ENCODE measurements around the gene LPAR5.
"Not testable (repeated sequence)": the region's sequence is repeated elsewhere in the genome, so short reads cannot be mapped to it uniquely, and the experiment has no call there.

The LPAR5 gene

GRCh38 chr12:6605421-6606330 lies 30.1 kb downstream of the LPAR5 start:
- DNase-seq, result no peak

DNA sequence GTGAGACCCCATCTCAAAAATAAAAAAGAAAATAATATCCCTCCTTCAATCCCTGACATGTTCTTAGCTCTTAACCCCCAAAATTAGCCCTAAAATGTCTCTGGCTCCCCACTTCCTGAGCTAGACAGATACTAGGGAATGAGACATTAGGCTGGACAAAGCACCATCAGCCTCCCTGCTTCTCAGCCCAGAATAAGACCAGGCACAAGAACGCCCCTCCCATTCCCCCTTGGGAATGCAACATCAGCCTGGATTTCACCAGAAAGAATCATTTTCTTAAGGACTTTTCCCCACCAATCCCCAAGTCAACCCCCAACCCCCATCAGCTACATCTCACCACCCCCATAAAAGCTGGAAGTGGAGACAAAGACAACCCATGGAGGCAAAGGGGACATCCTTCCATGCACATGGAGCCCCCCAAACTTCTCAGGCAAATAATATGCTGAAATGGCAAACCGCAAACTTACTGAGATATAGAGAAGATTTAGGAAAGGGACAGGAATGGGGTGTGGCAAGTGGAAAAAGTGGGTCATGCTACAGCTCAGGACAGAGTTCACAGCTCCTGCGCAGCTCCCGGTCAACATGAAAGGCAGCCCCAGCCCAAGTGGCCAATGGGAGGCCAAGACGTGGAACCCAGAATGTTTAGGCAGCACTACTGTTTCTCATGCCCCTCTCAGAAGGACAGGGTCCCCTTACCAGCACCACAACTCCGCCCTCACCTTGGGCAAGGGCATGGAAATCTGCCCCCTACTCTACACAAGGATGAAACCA lies 31.3 kb downstream of the LPAR5 start:
- no peak for DNase-seq

- DNase-seq, result peak; percentile 30
These were observed 32.6 kb downstream of the LPAR5 start for GRCh38 chr12:6603095-6603567.

GRCh38 chr12:6602526-6602925 lies 33.2 kb downstream of the LPAR5 start:
- DNase-seq, result no peak

DNA sequence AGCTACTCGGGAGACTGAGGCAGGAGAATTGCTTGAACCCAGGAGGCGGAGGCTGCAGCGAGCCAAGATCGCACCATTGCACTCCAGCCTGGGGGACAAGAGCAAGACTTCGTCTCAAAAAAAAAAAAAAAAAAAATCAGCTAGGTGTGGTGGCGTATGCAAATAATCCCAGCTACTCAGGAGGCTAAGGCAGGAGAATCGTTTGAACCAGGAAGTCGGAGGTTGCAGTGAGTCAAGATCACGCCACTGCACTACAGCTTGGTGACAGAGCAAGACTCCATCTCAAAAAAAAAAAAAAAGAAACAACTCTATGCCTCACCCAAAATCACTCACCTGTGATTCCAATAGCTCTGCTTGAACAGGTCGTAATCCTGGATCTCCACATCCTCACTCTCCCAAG lies 40.1 kb downstream of the LPAR5 start:
- DNase-seq, result not testable (repeated sequence)

- DNase-seq, result no peak
These were observed 43.7 kb downstream of the LPAR5 start for GRCh38 chr12:6592087-6592486.

GRCh38 chr12:6586569-6586968 lies 49.2 kb downstream of the LPAR5 start:
- not testable (repeated sequence) for DNase-seq

- no peak for DNase-seq
These were observed 51.5 kb downstream of the LPAR5 start for GRCh38 chr12:6584293-6584692.

DNA sequence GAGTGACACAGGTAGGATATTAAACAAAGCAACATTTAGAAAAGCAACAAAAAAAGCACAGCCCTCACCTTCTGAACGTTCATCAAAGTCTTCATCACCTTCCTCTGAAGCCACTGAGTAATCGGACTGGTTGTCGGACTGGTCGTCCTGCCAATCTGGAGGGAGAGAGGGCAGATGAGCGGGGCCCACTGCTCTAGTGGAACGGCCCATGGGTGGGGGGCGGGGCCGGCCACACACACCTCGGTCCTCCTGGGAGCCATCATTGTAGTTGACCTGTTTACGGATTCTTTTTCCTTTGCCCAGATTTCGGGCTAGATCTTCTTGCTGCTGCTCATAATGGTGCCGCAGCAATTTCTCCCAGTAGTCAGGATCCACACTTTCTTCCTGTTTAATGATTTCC lies 52.8 kb downstream of the LPAR5 start:
- DNase-seq, result no peak

DNA sequence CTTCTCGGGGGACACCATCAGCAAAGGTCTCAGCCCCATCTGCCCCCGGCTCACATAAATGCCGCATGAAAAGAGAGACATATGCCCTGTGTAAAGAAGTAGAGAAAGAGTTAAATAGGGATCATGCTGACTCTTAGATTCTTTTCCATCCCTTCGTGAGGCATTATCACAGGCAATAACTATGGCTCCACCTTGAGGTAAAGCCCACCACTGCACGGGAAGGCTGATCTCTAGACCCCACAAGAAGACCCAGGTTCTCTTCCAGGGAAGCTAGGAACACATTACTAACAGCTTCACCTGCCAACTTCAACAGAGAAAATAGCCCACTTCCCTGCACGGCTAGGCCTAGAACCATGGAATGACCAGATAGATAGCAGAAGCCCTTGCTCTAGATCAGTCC lies 53.6 kb downstream of the LPAR5 start:
- DNase-seq, result no peak

- DNase-seq, result no peak
These were observed 60.1 kb downstream of the LPAR5 start for GRCh38 chr12:6575648-6576047.

GRCh38 chr12:6574576-6575295 lies 61.0 kb downstream of the LPAR5 start:
- no peak for DNase-seq

GRCh38 chr12:6573001-6573400 lies 62.8 kb downstream of the LPAR5 start:
- DNase-seq, result no peak

- peak; percentile 33 for DNase-seq
These were observed 65.4 kb downstream of the LPAR5 start for GRCh38 chr12:6570264-6570887.

DNA sequence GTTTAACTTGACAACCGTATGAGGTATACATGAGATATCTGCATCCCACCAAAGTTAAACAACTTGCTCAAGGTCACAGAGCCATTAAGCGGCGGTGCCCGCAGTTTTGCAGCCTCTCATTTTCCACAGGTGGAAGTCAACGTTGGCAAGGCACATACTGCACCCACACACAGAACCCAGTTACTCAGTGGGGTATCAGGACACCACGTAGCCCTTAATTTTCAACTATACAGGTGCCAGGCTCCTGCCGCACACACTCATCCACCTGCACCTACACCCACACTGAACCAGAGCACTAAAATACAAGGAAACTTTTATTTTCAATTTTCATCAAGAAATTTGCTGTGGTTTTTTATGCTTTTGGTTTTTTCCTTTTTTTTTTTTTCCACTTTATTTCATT lies 66.0 kb downstream of the LPAR5 start:
- no peak for DNase-seq

DNA sequence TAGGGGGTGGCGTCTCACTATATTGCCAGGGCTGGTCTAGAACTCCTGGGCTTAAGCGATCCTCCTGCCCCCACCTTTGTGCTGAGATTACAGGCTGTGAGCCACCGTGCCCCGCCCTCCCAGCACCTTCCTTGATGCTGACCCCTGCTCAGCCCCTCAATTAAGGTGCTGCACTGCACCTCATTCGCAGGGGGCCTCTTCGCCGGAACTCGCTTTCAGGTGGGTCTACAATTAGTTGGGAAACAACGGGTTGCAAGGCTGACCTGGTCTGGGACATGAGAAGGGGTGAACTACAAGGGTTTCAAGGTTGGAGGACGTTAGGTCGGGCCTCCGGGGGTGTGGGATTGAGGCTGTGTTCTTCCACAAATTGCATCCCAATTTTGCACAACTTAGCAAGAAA lies 66.4 kb downstream of the LPAR5 start:
- DNase-seq, result peak; percentile 22
